GM06990 (cell line): ENCODE data around the gene EIF4E1B.

Experiments
- DNase-seq: peaks from one replicate; pipeline ENCODE4 v3.0.0-alpha.2; 2011; ENCODE audit not compliant: insufficient read length; ENCODE audit errors: extremely low read depth
- H3K27me3 ChIP-seq: replicated peaks from 2 replicates; pipeline ENCODE4 v1.6.0; 2011; ENCODE audit warnings: low read length; ENCODE audit not compliant: control insufficient read depth, insufficient read depth
- H3K36me3 ChIP-seq: 2 replicates; pipeline ENCODE4 v1.5.1; 2011; ENCODE audit warnings: low read length; ENCODE audit not compliant: control insufficient read depth, insufficient read depth
- H3K4me3 ChIP-seq: replicated peaks from 2 replicates; pipeline ENCODE4 v1.5.1; 2011; ENCODE audit warnings: low read depth, mild to moderate bottlenecking, control low read depth, low read length
- CTCF ChIP-seq: IDR thresholded peaks from 2 replicates; pipeline ENCODE4 v1.5.1; 2011; ENCODE audit warnings: low read length, control low read depth, mild to moderate bottlenecking, inconsistent platforms; ENCODE audit not compliant: insufficient read depth, poor library complexity, severe bottlenecking

Gene EIF4E1B

GRCh38 chr5:176619569-176620332 is 10.7 kb upstream of the EIF4E1B start:
- DNase-seq = no peak
- Histone ChIP-seq H3K27me3 (peaks cover 1% of the 10 kb centered on the region; the same call in 1 of the 2 replicates), H3K4me3 (no peak overlapping the region), H3K36me3 (no peaks in the 10 kb centered on the region)
- TF ChIP-seq CTCF = no peak

- no peak for DNase-seq
- TF ChIP-seq CTCF = no peak
- Histone ChIP-seq H3K36me3 (no peaks in the 10 kb centered on the region), H3K27me3 (peaks cover 1% of the 10 kb centered on the region), H3K4me3 (no peak overlapping the region)
Measured at GRCh38 chr5:176620333-176620981, 10.0 kb upstream of the EIF4E1B start.

GRCh38 chr5:176621661-176622079 is 8.8 kb upstream of the EIF4E1B start:
- H3K36me3 ChIP-seq = no peaks in the 10 kb centered on the region
- H3K4me3 ChIP-seq = no peak overlapping the region
- H3K27me3 ChIP-seq = peaks cover 3% of the 10 kb centered on the region
- no peak for DNase-seq
- TF ChIP-seq CTCF = no peak

- no peak for TF ChIP-seq CTCF
- Histone ChIP-seq H3K36me3 (no peaks in the 10 kb centered on the region), H3K4me3 (no peak overlapping the region), H3K27me3 (peaks cover 1% of the 10 kb centered on the region)
- DNase-seq = no peak
Measured at GRCh38 chr5:176624142-176624541, 6.3 kb upstream of the EIF4E1B start.

- no peak for DNase-seq
- Histone ChIP-seq H3K27me3 (peaks cover 1% of the 10 kb centered on the region), H3K4me3 (no peak overlapping the region), H3K36me3 (no peaks in the 10 kb centered on the region)
- no peak for TF ChIP-seq CTCF
Measured at GRCh38 chr5:176624938-176625337, 5.5 kb upstream of the EIF4E1B start.
